KBM-7 (cell line): ENCODE results near the gene NAGA.
"Not testable (repeated sequence)": the region's sequence is repeated elsewhere in the genome, so short reads cannot be mapped to it uniquely, and the experiment has no call there.

ENCODE experiments used
- DNase-seq: peaks from one replicate; pipeline ENCODE4 v3.0.0-alpha.2; 2015
- in situ Hi-C: fragments of 300-500 bp; cut with MboI; formaldehyde crosslinking; loops from 2 replicates; pipeline ENCODE4 v1.14.3; 2020; ENCODE audit warnings: low sequenced_read_pairs, low pct_unique_long_range_greater_than_20kb, mixed read lengths

Gene NAGA

DNA sequence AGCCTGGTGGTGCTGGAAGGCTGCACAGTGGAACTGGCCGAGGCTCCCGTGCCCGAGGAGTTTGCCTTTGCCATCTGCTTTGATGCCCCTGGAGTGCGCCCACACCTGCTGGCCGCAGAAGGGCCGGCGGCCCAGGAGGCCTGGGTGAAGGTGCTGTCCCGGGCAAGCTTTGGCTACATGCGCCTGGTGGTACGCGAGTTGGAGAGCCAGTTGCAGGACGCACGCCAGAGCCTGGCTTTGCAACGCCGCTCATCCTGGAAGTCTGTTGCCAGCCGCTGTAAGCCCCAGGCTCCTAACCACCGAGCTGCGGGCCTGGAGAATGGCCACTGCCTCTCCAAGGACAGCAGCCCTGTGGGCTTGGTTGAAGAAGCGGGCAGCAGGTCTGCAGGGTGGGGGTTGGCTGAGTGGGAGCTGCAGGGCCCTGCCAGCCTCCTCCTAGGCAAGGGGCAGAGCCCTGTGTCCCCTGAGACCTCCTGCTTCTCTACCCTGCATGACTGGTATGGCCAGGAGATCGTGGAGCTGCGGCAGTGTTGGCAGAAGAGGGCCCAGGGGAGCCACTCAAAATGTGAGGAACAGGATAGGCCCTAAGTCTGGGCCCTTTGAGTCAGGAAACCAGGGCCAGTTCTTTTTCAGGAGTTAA is 7.0 kb upstream of the NAGA start:
- in situ Hi-C loops, result no loop called here
- no peak for DNase-seq

DNA sequence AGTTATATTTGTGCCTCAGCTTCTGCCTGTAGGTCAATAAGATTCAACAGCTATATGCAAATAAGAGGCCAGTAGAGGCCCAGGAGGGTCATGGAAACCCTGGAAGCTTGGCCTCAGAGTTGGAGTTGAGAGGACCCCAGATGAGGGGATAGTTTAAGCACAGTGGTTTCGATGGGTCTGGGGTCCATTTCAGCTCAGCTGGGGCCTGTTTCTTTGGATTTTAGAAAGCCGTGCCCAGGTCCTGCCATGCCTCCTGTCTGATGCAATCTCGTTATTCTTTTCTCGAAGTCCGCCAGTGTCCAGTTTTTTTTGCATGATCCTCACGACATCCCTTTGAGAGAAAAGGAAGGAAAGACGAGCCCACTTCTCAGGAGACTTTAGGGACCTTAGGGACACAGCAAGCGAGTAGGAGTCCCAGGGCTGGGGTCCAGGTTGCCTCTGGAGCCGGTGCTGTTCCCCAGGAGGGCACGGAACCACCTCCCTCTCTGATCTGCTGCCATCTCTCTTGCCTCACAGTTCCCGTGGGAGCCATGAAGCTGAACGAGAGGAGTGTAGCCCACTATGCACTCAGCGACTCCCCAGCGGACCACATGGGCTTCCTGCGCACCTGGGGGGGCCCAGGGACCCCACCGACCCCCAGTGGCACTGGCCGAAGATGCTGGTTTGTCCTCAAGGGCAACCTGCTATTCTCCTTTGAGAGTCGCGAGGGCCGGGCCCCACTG is 6.3 kb upstream of the NAGA start:
- DNase-seq, result no peak
- in situ Hi-C loops, result no loop called here

DNA sequence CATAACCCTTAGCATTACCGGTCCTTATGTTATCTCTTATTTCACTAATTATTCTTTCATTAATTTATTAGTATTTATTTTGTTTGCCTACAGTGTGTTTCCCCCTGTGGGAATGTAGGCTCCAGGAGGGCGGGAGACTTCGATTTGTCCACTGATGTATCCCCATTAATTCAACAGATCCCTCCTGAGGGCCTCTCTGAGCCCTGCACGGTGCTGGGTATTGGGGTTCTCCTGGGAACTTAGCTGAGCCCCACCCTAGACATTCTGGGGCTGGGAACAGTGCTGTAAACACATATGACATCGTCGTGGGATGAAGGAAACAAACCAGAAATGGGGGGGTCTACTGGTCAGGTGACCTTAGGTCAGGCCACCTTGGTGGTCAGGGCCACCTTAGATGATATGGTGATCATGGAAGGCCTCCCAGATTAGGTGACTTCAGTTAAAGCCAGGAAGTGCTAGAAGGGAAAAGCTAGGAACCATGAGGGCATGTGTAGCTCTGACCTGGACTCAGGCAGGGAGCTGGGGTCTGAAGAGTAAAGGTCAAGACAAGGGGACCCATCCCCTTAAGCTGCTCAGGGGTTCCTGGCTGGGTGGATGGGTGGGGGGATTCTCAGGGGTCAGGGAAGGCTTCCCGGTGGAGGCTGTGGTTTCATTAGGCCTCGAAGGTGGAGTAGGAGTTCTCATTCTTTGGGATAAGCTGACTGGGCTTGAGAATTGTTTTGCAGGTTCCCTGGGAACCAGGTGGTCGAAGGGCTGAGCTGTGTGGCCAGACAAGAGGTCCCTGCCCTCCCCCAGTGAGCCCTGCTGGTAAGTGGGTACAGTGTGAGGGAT is 4.4 kb upstream of the NAGA start:
- in situ Hi-C loops, result no loop called here
- DNase-seq, result no peak

DNA sequence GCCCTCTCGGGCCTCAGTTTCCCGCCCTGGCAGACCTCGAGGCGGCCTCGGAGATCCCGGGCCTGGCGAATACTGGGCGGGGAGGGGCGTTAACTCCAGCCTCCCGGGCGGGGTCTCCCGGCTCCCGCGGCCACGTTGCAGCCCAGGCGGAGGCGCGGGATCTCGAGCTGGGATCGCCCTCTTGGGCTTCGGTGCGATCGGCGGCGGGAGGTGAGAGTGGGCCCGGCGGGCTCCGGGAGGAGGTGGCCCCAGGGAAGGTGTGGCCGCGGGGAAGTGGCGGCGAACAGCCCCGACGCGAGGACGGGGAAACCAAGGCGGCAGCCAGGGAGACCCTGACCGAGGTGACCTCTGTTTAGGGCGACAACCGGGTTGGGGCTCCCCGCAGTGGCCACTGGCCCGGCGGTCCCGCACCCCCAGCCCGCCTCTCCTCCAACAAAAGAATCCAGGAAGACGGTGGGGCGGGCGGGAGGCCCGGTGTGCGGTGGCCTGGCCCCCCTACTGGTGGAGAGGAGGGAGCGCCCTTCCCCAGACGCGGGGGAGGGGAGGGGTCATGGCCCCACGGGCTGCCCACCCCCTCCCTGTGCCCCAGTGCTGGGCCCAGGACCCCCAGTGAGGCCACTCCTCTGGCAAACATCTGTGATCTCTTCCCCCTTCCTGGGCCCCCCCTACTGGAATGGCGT is 3.7 kb upstream of the NAGA start, which contains the start of gene PHETA2:
PHETA2 (plus strand) TSS at position 117 of the 680 bp plus-strand sequence. CDS start 3,046 bp downstream, outside the sequence.
- DNase-seq, result no peak
- in situ Hi-C loops, result no loop called here

DNA sequence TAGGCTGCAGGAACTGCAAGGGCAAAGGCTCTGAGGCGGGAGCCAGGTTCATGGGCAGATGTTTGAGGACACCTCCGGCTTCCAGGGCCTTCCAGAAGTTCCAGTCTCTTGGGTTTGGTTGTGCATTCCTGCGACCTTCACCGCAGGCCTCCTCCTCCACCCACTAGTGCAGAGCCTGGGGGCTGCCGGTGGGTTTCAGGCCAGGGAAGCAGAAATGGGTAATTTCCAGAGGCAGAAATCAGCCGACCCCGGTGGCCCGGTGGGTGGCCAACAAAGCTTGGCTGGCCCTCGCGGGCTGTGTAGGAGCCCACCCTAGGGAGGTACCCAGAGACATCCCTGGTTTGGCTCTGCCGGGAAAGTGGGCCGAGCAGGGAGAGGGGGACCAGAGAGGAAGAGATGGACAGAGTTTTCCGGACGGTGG is 3.0 kb upstream of the NAGA start:
- DNase-seq, result no peak

DNA sequence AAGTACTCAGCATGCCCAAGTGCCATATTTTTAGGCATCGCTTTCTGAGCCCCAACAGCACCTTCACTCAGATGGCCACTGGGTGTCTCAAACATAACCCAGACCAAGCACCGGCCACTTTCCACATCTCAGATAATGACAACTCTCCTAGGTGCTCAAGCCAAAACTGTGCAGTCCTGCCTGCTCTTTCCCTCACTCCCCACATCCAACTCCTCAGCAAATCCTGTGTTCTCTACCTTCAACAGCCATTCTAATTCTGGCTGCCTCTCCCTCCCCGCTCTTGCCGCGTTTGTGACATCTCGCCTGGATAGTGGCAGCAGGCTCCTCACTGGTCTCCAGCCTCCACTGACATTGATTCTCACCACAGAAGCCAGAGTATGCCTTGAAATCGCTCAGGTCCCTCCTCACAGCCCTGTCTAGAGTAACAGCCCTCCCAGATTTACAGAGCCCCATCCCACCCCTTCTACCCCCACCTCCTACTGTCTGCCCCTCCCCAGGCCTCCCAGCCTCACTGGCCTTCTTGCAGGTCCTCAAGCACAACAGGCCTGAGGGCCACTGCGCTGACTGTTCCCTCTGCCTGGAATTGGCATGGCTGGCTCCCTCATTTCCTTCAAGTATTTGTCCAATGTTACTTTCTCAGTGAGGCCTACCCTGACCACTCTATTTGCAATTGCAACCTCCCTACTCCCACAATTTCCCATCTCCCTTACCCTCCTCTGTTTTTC is 2.2 kb upstream of the NAGA start:
- in situ Hi-C loops, result no loop called here
- DNase-seq, result no peak

More for the DNA sequence above, 3.0 kb upstream of the NAGA start:
- in situ Hi-C loops, result no loop called here

DNA sequence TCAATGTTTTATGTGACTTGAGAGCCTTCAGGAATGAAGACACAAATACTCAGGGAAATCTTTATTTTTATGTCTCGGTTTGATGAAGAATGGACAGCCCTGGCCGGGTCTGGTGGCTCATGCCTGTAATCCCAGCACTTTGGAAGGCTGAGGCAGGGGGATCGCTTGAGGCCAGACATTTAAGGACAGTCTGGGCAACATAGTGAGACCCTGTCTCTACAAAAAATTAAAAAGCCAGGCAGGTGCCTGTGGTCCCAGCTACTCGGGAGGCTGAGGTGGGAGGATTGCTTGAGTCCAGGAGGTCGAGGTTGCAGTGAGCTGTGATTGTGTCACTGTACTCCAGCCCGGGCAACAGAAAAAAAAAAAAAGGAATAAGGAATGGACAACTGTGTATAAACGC is 896 bp upstream of the NAGA start:
- in situ Hi-C loops, DNase-seq: not testable (repeated sequence)

DNA sequence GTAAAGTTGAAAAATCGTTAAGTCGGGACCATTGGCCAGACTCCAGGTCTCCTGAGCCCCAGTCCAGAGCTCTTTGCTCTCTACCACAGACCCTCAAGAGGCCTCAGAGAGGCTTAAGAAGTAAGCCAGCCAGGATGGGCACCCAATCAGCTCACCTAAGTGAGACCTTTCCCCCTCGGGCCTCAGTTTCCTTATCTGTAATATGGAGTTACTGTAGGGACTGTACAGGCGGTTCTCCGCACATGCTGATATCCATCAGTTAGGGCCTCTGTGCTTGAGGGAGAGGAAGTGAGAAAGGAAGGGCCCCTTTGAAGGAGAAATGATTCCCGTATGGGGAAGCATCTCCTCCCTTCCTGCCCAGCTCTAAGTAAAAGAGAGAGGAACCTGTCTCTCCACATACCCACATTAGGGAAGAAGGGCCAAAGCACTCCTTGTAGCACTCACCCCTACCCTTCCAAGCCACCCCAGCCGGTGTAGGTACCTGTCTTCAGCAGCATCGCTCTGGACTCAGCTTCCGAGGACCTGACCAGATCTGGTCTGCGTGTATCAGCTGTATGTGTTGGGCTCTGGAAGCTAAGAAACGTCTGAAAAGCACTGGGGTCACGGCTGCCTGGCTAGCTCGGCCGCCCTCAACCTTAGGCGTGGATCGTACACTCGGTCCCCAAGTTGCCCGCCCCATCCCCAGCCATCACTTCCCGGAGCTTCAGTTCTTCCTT is 653 bp downstream of the NAGA start:
- in situ Hi-C loops, result no loop called here
- peak; percentile 83 for DNase-seq

DNA sequence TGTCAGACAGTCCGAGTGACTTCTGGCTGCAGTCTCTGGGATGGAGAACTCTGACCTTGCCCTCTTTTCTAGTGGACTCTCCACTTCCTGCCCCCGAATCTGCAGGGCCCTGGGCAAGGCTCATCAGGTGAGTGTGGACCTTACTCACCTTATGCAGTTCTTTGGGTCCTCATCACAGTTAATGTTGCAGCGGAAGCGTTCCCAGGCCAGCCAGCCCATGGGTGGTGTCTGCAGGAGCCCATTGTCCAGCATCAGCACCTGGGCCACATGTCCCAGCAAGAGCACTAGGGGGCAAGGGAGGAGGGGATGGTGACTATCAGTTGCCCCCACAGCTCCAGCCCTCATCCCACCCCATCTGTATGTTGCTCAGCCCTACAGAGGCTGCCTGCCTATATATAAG is 2.3 kb downstream of the NAGA start:
- no peak for DNase-seq
- in situ Hi-C loops, result no loop called here

DNA sequence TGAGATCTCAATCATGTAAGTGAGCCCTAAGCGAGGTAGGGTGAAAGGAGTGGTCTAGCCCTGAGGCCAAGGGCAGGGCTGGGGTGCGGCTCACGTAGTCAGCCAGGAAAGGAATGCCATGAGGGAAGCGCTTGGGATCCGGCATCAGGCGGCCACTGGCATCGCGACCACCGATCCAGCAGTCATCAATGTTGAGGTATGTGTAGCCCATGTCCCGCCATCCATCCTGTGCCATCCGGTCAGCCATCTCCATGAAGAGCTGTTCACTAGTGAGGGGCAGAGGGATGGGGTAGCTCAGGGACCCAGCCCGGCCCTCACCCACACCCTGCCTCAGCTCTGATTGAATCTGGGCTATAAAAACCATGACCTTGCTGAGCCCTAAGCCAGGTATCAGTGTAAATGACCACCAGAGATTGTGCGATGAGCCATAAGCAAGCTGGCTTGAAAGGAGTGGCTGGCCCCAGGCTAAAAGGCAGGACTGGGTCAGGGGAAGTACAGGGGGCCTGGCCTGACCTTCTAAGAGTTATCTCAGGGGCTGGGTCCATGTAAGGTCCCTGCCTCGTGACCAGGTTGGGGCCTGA is 2.9 kb downstream of the NAGA start:
- in situ Hi-C loops, result no loop called here
- no peak for DNase-seq

DNA sequence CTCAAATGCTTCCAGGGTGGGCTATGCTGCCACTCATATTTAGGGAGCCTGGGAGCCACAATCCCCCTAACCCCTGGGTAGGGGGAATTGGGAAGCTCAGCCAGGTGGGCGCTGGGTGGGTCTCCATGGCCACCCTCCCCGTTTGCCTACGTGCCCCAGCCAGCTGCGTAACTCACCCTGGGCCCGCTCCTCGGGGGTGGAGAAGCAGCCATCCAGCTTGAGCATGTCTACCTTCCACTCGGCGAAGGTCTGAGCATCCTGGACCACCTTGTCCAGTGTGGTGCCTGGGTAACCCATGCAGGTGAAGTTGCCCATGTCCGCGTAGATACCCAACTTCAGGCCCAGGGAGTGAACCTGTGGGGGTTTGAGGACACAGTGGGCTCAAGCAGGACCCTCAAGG is 3.7 kb downstream of the NAGA start:
- in situ Hi-C loops, result no loop called here
- no peak for DNase-seq

DNA sequence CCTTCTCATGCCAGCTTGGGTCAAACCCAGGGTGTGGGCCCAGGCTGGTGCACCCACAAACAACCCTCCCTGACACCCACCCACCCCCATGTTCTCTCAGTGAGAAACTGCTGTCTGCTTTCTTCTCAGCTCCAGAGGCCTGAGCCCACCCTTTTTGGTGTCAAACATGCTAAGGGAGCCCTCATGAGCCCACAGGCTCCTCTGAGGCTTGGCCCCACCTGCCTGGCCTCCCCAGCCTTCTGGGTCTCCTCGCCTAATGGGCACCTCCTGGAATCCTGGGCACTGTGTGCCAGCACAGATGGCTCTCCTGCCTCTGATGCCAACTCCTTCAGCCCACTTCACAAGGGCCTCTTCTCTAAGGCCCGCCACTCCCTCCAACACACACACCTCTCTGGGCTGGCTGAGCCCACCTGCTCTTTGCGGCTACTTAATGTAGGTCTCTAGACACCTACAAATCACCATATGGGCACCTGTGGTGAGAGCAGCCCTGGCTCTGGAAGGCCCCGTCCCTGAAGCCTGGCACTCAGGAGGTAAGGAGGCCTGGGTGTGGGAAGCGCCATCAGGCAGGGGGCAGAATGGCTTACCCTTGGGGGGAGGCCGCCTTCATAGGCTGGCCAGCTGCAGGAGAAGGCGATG is 4.4 kb downstream of the NAGA start:
- no peak for DNase-seq
- in situ Hi-C loops, result no loop called here

DNA sequence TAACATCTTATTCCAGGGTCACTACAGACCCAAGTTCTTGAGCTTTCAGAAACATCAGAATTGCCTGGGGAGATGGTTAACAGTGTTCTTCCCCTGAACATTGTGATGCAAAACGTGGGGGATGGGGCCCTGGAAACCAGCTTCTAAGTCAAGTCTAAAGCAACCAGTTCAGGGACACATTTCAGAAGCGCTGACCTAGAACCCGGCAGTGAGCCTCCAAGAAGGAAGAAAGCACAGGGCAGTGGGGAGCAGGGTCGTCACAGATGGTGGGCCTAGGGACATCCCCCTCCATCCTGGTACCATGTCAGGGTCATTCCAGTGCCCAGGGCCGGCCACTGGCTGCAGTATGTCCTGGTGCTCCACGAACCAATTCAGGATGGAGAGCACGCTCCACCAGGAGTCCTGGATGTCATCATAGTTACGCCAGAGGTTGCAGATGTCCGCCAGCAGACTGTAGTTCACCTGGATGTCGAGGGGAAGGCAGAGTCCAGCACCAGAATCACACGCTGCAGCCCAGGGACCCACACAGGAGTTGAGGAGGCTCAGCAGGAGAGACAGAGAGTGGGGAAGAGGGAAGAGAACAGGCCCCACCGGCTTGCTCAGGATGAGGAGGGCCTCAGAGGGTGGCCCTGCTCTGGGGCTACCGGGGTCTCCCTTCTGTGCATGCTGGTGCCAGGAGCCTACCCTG is 5.0 kb downstream of the NAGA start:
- in situ Hi-C loops, result no loop called here
- DNase-seq, result no peak

DNA sequence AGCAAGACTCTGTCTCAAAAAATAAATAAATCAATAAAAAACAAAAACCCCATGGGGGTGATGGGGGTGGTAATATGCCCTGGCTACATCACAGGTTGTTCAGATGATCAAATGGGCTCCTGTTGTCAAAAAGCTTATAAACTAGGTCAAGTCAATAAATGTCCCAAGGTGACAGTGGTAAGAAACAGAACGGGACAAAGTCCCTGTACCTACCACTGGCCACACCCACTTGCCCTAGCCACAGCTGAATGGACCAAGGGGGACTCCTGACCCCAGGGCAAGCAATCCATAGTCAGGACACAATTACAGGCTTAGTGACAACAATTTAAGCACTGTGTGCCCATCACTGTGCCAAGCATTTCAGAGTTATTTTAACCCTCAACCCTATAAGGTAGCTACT is 6.0 kb downstream of the NAGA start:
- no peak for DNase-seq
- in situ Hi-C loops, result no loop called here

DNA sequence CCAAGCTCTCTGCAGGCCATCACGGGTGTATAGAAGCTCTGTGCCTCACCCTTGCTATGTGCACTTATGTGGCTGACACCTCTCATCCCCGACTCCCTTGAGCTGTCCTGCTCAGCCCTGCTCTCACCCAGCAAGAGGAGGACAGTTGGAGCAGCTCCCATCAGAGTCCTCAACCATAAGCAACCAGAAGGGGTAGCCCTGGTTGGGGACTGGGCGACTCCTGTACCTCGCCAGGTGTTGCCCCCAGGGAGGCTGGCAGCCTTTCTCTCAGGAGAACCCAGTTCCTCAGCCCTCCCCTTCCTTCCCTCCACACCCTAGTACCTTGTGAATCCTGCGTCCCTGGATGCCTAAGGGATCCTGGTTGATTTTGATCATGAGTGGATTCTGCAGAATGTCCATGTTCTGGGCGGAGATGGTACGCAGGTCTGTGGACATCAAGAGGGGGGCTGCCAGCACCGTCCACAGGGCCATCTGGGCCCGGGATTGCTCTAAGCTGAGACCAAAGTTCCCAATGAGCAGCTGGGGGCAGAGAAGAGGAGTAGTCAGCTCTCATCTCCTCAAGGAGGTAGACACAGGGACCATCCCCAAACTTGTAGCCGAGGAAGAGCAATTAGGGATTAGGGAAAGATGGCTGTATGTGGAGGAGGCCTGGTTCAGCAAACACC is 8.0 kb downstream of the NAGA start:
- in situ Hi-C loops, result no loop called here
- no peak for DNase-seq

DNA sequence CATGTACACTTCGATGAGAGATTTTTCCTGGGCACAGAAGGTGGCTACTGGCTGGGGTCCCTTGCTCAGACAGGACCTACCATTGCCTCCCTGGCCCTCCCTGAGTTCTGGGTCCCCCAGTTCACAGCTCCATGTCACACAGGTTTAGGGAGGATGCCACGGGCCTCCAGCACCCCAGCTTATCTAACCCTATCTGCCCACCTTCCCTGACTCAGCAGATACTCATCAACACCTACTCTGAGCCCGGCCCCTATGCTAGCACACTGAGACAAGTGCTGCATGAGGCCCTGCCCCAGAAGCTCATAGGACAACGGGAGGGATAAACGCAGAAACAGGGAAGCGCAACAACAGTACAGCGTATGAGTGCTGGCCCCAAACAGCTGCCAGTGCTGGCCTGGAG is 9.6 kb downstream of the NAGA start:
- DNase-seq, result no peak
- in situ Hi-C loops, result no loop called here

DNA sequence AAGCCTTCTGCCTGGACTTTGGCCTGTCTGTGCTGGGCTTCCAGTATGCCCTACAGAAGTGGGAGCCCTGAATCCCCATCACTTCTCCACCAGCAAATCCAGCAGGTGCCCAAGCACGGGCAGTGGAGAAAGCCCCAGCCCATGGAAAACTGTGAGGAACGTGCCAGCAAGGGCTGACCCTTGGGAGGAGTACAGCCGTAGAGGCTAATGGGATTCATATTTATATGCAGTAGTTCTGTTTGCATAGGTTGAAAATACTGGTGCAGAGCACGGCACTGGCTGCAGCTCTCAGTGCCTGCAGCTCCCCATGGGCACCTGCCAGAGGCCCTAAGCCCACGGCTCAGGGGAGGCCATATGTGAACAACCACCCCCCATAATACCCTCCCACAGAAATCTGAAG is 10.1 kb downstream of the NAGA start:
- DNase-seq, result no peak
- in situ Hi-C loops, result no loop called here
